Heart left ventricle (tissue), 16 donors: ENCODE results near the gene ALPP. TPM values are rescaled to one million over a fixed set of nuclear protein-coding genes. Genes with fewer than 3 reads are reported as not detected.
A peak's percentile ranks its signal among the peaks of the same experiment; 100 is the strongest.

Source experiments
- ATAC-seq, 4 donors: fragments of 200-7000 bp; cut with Tn5 transposase; one replicate each; pipeline ENCODE4 v1.9.1; 2020 to 2022; ENCODE audit warnings: moderate library complexity in 4 of 4, mild to moderate bottlenecking in 3 of 4, moderate number of reproducible peaks in 1 of 4
- DNase-seq, 5 donors: peaks; one replicate each; pipeline ENCODE4 v3.0.0-alpha.2; 2020
- H3K27ac ChIP-seq, 12 donors: fragments of 200-600 bp; sonication (generic) in 4 of 12; one replicate each; pipeline versions ENCODE4 v1.5.0 to v1.8.0; 2016 to 2022; ENCODE audit warnings: mild to moderate bottlenecking in 2 of 12
- H3K27me3 ChIP-seq, 9 donors: fragments of 200-600 bp; sonication (generic) in 2 of 9; one replicate each; pipeline versions ENCODE4 v1.5.1 to v1.8.0; 2016 to 2022; ENCODE audit warnings: mild to moderate bottlenecking in 3 of 9
- H3K36me3 ChIP-seq, 9 donors: fragments of 200-600 bp; sonication (generic) in 2 of 9; one replicate each; pipeline versions ENCODE4 v1.5.0 to v1.8.0; 2018 to 2022; ENCODE audit warnings: mild to moderate bottlenecking in 2 of 9
- H3K4me1 ChIP-seq, 12 donors: fragments of 200-600 bp; sonication (generic) in 4 of 12; one replicate each; pipeline versions ENCODE4 v1.5.0 to v1.8.0; 2016 to 2022; ENCODE audit warnings: mild to moderate bottlenecking in 3 of 12
- H3K4me3 ChIP-seq, 12 donors: fragments of 200-600 bp; sonication (generic) in 4 of 12; one replicate each; pipeline versions ENCODE4 v1.5.0 to v1.8.0; 2017 to 2022; ENCODE audit warnings: mild to moderate bottlenecking in 9 of 12, moderate library complexity in 4 of 12
- H3K9me3 ChIP-seq, 12 donors: fragments of 200-600 bp; sonication (generic) in 4 of 12; one replicate each; pipeline versions ENCODE4 v1.5.0 to v1.8.0; 2016 to 2022; ENCODE audit warnings: mild to moderate bottlenecking in 1 of 12
- POLR2A ChIP-seq, 2 donors: fragments of 450-650 bp; IDR thresholded peaks; one replicate each; pipeline ENCODE4 v1.6.1; 2017; ENCODE audit warnings: antibody characterized with exemption in 2 of 2, mild to moderate bottlenecking in 2 of 2, moderate library complexity in 2 of 2
- WGBS, 4 donors: extraction: QIAGEN DNeasy Blood & Tissue Kit in 2 of 4; methylation state at CpG; one replicate each; pipeline versions ENCODE4 v1.1.5 to v1.1.7; 2013 to 2018; 5-methylcytosine and 5-hydroxymethylcytosine counted together
- intact Hi-C, 10 donors: fragments of 100-400 bp; cut with DNase I; formaldehyde crosslinking; loops; one replicate each; pipeline versions ENCODE4 v1.11.1 to v1.14.2; 2022
- polyA plus RNA-seq, 2 donors: library from polyadenylated mRNA; stranded (reverse); fragments of 200-250 nt; gene quantifications; one replicate each; pipeline ENCODE4 v1.2.3, GENCODE V29; 2013
- total RNA-seq, 9 donors: library from RNA; depleted of rRNA in 2 of 9; stranded (reverse); fragments of >200 nt in 2 of 9; fragmentation: NEBNext Ultra II Directional in 3 of 9; extraction: Animal tissue kit (Norgen Biotek cat#: 25700) in 3 of 9; gene quantifications; one replicate each; pipeline versions ENCODE4 v1.1.0 to v1.2.4, GENCODE V29; 2016 to 2023
- TF ChIP-seq, protein P1 (sequence below), 12 donors: fragments of 200-600 bp; sonication (generic) in 4 of 12; IDR thresholded peaks; one replicate each; pipeline versions ENCODE4 v1.5.0 to v1.8.0; 2018 to 2022; ENCODE audit warnings: antibody characterized with exemption in 12 of 12, mild to moderate bottlenecking in 5 of 12
- donor health status: ischemic (EF 13 %, LVEDD 7.1; RV severe dilation, severe dysfunction).
- donor health status: healthy with polysubstance abuse.
- donor health status: DM: no; HTN: yes; CAD: no.
- donor health status: DM: no; HTN: no; CAD: no.
- donor health status: ischemic (EF 25% LVEDD 6.9; RV normal size, moderate dysfunction).
- donor health status: ischemic (EF 25% LVEDD 5.7; RV mildly dilated, moderate dysfunction).
- donor health status: healthy.
- donor health status: DM: yes; HTN: yes; CAD: no.
- donor health status: ischemic (EF 35%, LVEDD 5.7; RV mildly dilated, moderate dysfunction).
- donor health status: nonischemic (EF 11% LVEDD 7.7; RV severe dilation, severe dysfunction).
- donor health status: DM: yes; HTN: yes; CAD: no.
- donor health status: PGD.
- donor health status: ischemic (EF 29% LVEDD 5.4; RV normal size, mild dysfunction).
- donor health status: nonischemic (EF 23%, LVEDD 6.1; RV moderate dilation, normal function).

ALPP gene
- total and polyA plus RNA-seq, 11 donors: not detected

DNA sequence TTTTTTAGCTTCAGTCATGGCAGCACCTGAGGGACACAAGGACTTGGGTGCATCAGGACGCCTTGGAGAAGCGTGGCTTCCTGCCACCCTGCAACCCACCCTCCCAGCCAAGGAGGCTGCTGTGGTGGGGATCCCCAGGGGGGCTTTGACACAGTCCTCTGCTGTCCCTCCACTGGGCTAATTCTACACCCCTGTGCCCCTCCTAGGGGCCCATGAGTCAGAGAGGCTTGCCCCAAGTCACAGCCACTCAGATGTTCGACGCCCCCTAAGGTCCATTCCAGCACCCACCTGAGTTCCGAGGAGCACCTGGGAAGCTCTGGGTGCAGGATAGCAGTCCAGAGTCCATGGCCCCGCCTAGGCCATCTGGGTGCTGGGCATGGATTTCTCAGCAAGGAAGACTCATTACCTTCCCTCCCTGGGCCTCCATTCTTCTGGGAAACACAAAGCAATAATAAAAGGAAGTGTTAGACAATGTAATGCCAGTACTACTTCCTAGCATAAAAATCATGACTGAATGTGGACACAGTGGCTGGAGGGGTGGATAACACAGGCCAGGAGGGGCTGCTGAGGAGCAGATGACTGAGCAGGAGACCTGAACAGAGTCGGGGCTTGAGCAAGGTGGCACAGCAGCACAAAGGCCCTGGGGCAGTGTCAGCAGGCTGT, 31.8 kb downstream of the ALPP start:
- intact Hi-C loops: no loop called here
- H3K4me3 ChIP-seq: no peak overlapping the region
- WGBS, 4 donors: 74 to 85% (median 83%) methylated on average over 5 to 7 of the region's 7 CpGs
- no peaks in the 10 kb centered on the region for H3K4me1 ChIP-seq
- no peaks in the 10 kb centered on the region for H3K9me3 ChIP-seq
- ATAC-seq (peak in 1 of 4 donors; percentile 11), DNase-seq (no peak)
- H3K27ac ChIP-seq: no peak overlapping the region
- peaks cover 0 to 49% (median 13%) of the 10 kb centered on the region in 9 donors for H3K27me3 ChIP-seq
- TF ChIP-seq, protein P1, sequence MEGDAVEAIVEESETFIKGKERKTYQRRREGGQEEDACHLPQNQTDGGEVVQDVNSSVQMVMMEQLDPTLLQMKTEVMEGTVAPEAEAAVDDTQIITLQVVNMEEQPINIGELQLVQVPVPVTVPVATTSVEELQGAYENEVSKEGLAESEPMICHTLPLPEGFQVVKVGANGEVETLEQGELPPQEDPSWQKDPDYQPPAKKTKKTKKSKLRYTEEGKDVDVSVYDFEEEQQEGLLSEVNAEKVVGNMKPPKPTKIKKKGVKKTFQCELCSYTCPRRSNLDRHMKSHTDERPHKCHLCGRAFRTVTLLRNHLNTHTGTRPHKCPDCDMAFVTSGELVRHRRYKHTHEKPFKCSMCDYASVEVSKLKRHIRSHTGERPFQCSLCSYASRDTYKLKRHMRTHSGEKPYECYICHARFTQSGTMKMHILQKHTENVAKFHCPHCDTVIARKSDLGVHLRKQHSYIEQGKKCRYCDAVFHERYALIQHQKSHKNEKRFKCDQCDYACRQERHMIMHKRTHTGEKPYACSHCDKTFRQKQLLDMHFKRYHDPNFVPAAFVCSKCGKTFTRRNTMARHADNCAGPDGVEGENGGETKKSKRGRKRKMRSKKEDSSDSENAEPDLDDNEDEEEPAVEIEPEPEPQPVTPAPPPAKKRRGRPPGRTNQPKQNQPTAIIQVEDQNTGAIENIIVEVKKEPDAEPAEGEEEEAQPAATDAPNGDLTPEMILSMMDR (IDR thresholded peaks at IDR 0.05): no peak
- no peak for TF ChIP-seq POLR2A (IDR thresholded peaks at IDR 0.05)
- no peaks in the 10 kb centered on the region for H3K36me3 ChIP-seq

- 87 to 91% (median 89%) methylated on average over 6 of the region's 6 CpGs for WGBS, 4 donors
- Histone ChIP-seq H3K36me3 (no peaks in the 10 kb centered on the region), H3K27ac (no peak overlapping the region), H3K4me1 (no peaks in the 10 kb centered on the region), H3K27me3 (peaks cover 0 to 64% (median 22%) of the 10 kb centered on the region in 9 donors), H3K4me3 (no peak overlapping the region), H3K9me3 (no peaks in the 10 kb centered on the region)
- intact Hi-C loops: no loop called here
- DNase-seq (no peak), ATAC-seq (no peak)
- TF ChIP-seq, protein P1 (IDR thresholded peaks at IDR 0.05): no peak
- no peak for TF ChIP-seq POLR2A (IDR thresholded peaks at IDR 0.05)
Observed at GRCh38 chr2:232411901-232412629, 33.5 kb downstream of the ALPP start.

DNA sequence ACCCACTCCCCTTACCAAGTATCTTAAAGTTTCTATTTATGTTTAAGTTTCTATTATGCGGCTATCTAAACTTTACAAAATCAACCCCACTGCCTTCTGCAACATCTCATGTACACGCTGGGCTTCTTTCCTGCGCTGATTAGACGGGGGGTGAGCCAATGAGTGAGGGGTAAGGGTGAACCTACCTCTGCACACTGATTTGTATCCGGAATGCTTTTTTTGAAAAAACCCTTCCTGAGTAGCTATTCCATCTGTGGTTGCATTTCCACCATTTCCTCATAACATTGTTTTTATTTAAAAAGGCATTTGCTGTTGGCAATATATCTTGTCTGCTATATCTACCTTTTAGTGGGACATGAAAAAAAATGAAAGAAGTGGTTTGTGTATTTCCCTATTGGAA, 34.4 kb downstream of the ALPP start:
- TF ChIP-seq POLR2A (IDR thresholded peaks at IDR 0.05): no peak
- TF ChIP-seq, protein P1 (IDR thresholded peaks at IDR 0.05): no peak
- H3K4me1 ChIP-seq: no peaks in the 10 kb centered on the region
- H3K9me3 ChIP-seq: no peaks in the 10 kb centered on the region
- no peak for ATAC-seq
- no peak overlapping the region for H3K4me3 ChIP-seq
- no peak overlapping the region for H3K27ac ChIP-seq
- DNase-seq: no peak
- 46 to 53% (median 49%) methylated on average over 5 of the region's 5 CpGs for WGBS, 4 donors
- H3K36me3 ChIP-seq: no peaks in the 10 kb centered on the region
- intact Hi-C loops: no loop called here
- peaks cover 3 to 72% (median 30%) of the 10 kb centered on the region in 9 donors for H3K27me3 ChIP-seq

GRCh38 chr2:232415138-232415690, 36.7 kb downstream of the ALPP start:
- Histone ChIP-seq H3K9me3 (no peaks in the 10 kb centered on the region), H3K36me3 (no peaks in the 10 kb centered on the region), H3K27me3 (peaks cover 22 to 86% (median 52%) of the 10 kb centered on the region in 9 donors), H3K4me3 (no peak overlapping the region), H3K27ac (no peak overlapping the region), H3K4me1 (peaks cover 0 to 17% (median 8%) of the 10 kb centered on the region in 12 donors)
- no peak for TF ChIP-seq POLR2A (IDR thresholded peaks at IDR 0.05)
- TF ChIP-seq, protein P1 (IDR thresholded peaks at IDR 0.05): no peak
- WGBS, 4 donors: 80 to 100% (median 85%) methylated on average over 4 to 8 of the region's 8 CpGs
- no peak for DNase-seq
- ATAC-seq: no peak
- intact Hi-C loops: no loop called here
